ENCODE results near the gene PIGX. TPM values are rescaled to one million over a fixed set of nuclear protein-coding genes. Genes with fewer than 3 reads are reported as not detected.
A peak's percentile ranks its signal among the peaks of the same experiment; 100 is the strongest.

Gene PIGX
- total and polyA plus RNA-seq, 2 of the 4 experiments (the other 2 are of a cell fraction): 9.4 to 14.5 TPM

- intact Hi-C loops (cut with micrococcal nuclease) (no loop called here), in situ Hi-C loops (cut with MboI; ENCODE audit: low sequenced_read_pairs) (no loop called here), dilution Hi-C loops (cut with HindIII; ENCODE audit: low sequenced_read_pairs, unreplicated experiment) (no loop called here)
- Histone ChIP-seq H3K4me1 (ENCODE audit: control insufficient read depth, insufficient read depth, low read length) (no peaks in the 10 kb centered on the region), H4K91ac (ENCODE audit: insufficient read depth, low read depth, low read length) (no peak overlapping the region), H2BK120ac (ENCODE audit: low read depth, low read length) (no peak overlapping the region), H3K27ac (ENCODE audit: insufficient read depth, low read length) (no peak overlapping the region), H2AK9ac (replicated peaks; ENCODE audit: low read depth, low read length, poor library complexity) (no peak overlapping the region), H3K14ac (replicated peaks; ENCODE audit: low read depth, low read length) (no peak overlapping the region), H3K27me3 (ENCODE audit: control insufficient read depth, insufficient read depth, low read length) (no peaks in the 10 kb centered on the region), H3K23ac (ENCODE audit: low read depth, low read length) (no peak overlapping the region), H4K8ac (ENCODE audit: low read depth in 2 of 2, low read length in 2 of 2) (no peak overlapping the region), H3K9ac (ENCODE audit: low read depth, low read length) (no peak overlapping the region), H3K4ac (ENCODE audit: low read depth, low read length) (no peak overlapping the region), H4K5ac (ENCODE audit: low read depth, low read length) (no peak overlapping the region), H3K9me3 (ENCODE audit: control insufficient read depth, insufficient read depth, low read length) (no peaks in the 10 kb centered on the region), H3K18ac (ENCODE audit: low read depth, low read length) (no peak overlapping the region), H4K20me1 (ENCODE audit: insufficient read depth, low read length) (no peaks in the 10 kb centered on the region; the same call in 1 of the 2 replicates), H3K79me1 (ENCODE audit: low read depth in 1 of 2, low read length in 2 of 2) (no peaks in the 10 kb centered on the region; a peak in 1 of 4 replicates), H3K4me2 (ENCODE audit: low read depth, low read length) (no peak overlapping the region), H2BK15ac (ENCODE audit: low read depth, low read length) (no peak overlapping the region), H2BK5ac (ENCODE audit: low read depth, low read length, poor library complexity, severe bottlenecking) (no peak overlapping the region), H2AK5ac (ENCODE audit: low read depth, low read length) (no peak overlapping the region), H3K56ac (ENCODE audit: extremely low read depth, insufficient read depth, low read length) (no peak overlapping the region), H3K36me3 (ENCODE audit: control insufficient read depth, insufficient read depth, low read length) (no peaks in the 10 kb centered on the region), H3K4me3 (ENCODE audit: insufficient read depth, low read depth, low read length) (no peak overlapping the region), H3K9me1 (ENCODE audit: insufficient read depth, low read length) (no peaks in the 10 kb centered on the region), H2AFZ (replicated peaks; ENCODE audit: low read length, poor library complexity) (no peak overlapping the region), H2BK20ac (ENCODE audit: low read depth, low read length) (no peak overlapping the region)
- CTCF ChIA-PET: no interaction called here
- peak; percentile 46 for DNase-seq
- BruUV-seq (replicated peaks): no TSS peak
- ATAC-seq (ENCODE audit: low read depth): peak; percentile 40; the same call in 1 of the 2 replicates
- POLR2A ChIA-PET (ENCODE audit: unreplicated experiment): no interaction called here
- TF ChIP-seq POLR2A (IDR thresholded peaks at IDR 0.05; ENCODE audit: low read depth, low read length): no peak
- TF ChIP-seq ELK1 (IDR thresholded peaks at IDR 0.05; ENCODE audit: borderline replicate concordance, low read depth, low read length): no peak
- TF ChIP-seq CEBPB (IDR thresholded peaks at IDR 0.05; ENCODE audit: low read depth, low read length): no peak
- TF ChIP-seq MAZ (IDR thresholded peaks at IDR 0.05; ENCODE audit: borderline replicate concordance, low read depth, low read length): no peak
- TF ChIP-seq SMC3 (IDR thresholded peaks at IDR 0.05; ENCODE audit: low read depth, low read length): no peak
- no peak for TF ChIP-seq USF2 (IDR thresholded peaks at IDR 0.05; ENCODE audit: low read depth, low read length)
- no peak for TF ChIP-seq NFE2L2 (IDR thresholded peaks at IDR 0.05; ENCODE audit: low read depth, low read length)
- TF ChIP-seq BHLHE40 (IDR thresholded peaks at IDR 0.05; ENCODE audit: low read depth, low read length): no peak
- TF ChIP-seq CTCF (conservative IDR thresholded peaks at IDR 0.05; ENCODE audit: low read depth, low read length): no peak
- no peak for TF ChIP-seq FOS (IDR thresholded peaks at IDR 0.05; ENCODE audit: low read depth, low read length)
- TF ChIP-seq MAFK (IDR thresholded peaks at IDR 0.05; ENCODE audit: low read depth, low read length): no peak
- TF ChIP-seq RAD21 (IDR thresholded peaks at IDR 0.05; ENCODE audit: low read length): no peak
- no peak for TF ChIP-seq MXI1 (IDR thresholded peaks at IDR 0.05; ENCODE audit: borderline replicate concordance, low read depth, low read length)
- no peak for TF ChIP-seq RCOR1 (IDR thresholded peaks at IDR 0.05; ENCODE audit: insufficient replicate concordance, low read length)
- WGBS, 2 experiments (ENCODE audit: extremely low coverage in 2 of 2, insufficient read length in 1 of 2): no CpG with 5 or more reads among the region's 7 CpGs
Measured at GRCh38 chr3:196726788-196727675, 14.9 kb downstream of the PIGX start.
